HG03064 (cell line): Measurements from ENCODE around the gene CYP2W1.

Source experiments
- ATAC-seq: cut with Tn5 transposase; IDR thresholded peaks from one replicate; pipeline ENCODE4 v1.9.1; 2021; ENCODE audit warnings: low read depth; ENCODE audit not compliant: unreplicated experiment

CYP2W1 gene

GRCh38 chr7:1011297-1012003, 28.5 kb downstream of the CYP2W1 start:
- ATAC-seq, result no peak

GRCh38 chr7:1012004-1012715, 29.2 kb downstream of the CYP2W1 start:
- ATAC-seq, result no peak

- ATAC-seq, result no peak
Measured at GRCh38 chr7:1012716-1013095, 29.7 kb downstream of the CYP2W1 start.

- no peak for ATAC-seq
Measured at GRCh38 chr7:1013581-1013980, 30.6 kb downstream of the CYP2W1 start.

GRCh38 chr7:1014681-1015080, 31.7 kb downstream of the CYP2W1 start:
- ATAC-seq, result no peak

- ATAC-seq, result no peak
Measured at GRCh38 chr7:1015196-1016121, 32.5 kb downstream of the CYP2W1 start.

GRCh38 chr7:1016577-1017531, 33.9 kb downstream of the CYP2W1 start:
- ATAC-seq, result no peak

- no peak for ATAC-seq
Measured at GRCh38 chr7:1017586-1018333, 34.8 kb downstream of the CYP2W1 start.

- ATAC-seq, result no peak
Measured at GRCh38 chr7:1018334-1018695, 35.3 kb downstream of the CYP2W1 start.

- ATAC-seq, result no peak
Measured at GRCh38 chr7:1019255-1019785, 36.3 kb downstream of the CYP2W1 start.

GRCh38 chr7:1019789-1020610, 37.0 kb downstream of the CYP2W1 start:
- ATAC-seq, result no peak

- no peak for ATAC-seq
Measured at GRCh38 chr7:1020849-1021251, 37.9 kb downstream of the CYP2W1 start.

- ATAC-seq, result no peak
Measured at GRCh38 chr7:1021366-1021765, 38.4 kb downstream of the CYP2W1 start.

GRCh38 chr7:1021931-1022330, 39.0 kb downstream of the CYP2W1 start:
- ATAC-seq, result no peak

- no peak for ATAC-seq
Measured at GRCh38 chr7:1022356-1022755, 39.4 kb downstream of the CYP2W1 start.

- ATAC-seq, result no peak
Measured at GRCh38 chr7:1022801-1023465, 40.0 kb downstream of the CYP2W1 start.

GRCh38 chr7:1024331-1024841, 41.4 kb downstream of the CYP2W1 start:
- peak; percentile 35 for ATAC-seq
